Esophagus squamous epithelium (tissue), 5 donors: ENCODE results near the gene ADAMTS2. TPM values are rescaled to one million over a fixed set of nuclear protein-coding genes. Genes with fewer than 3 reads are reported as not detected.

ENCODE experiments used
- DNase-seq: peaks from one replicate; lab custom pipeline; 2025; lab: John Stamatoyannopoulos, UW
- H3K27ac ChIP-seq, 4 donors: fragments of 200-600 bp; sonication (generic); one replicate each; pipeline ENCODE4 v1.5.1; 2016 to 2019; ENCODE audit warnings: mild to moderate bottlenecking in 1 of 4
- H3K27me3 ChIP-seq, 4 donors: fragments of 200-600 bp; sonication (generic); 1 replicate in 3 of 4; 2 replicates in 1 of 4; pipeline versions ENCODE4 v1.5.1 to v1.6.0; 2017 to 2021; ENCODE audit warnings: antibody characterized with exemption in 1 of 4
- H3K36me3 ChIP-seq, 3 donors: fragments of 200-600 bp; sonication (generic); one replicate each; pipeline ENCODE4 v1.5.1; 2016 to 2019
- H3K4me1 ChIP-seq, 3 donors: fragments of 200-600 bp; sonication (generic); one replicate each; pipeline ENCODE4 v1.5.1; 2017 to 2019
- H3K4me3 ChIP-seq, 4 donors: fragments of 200-600 bp; sonication (generic); 1 replicate in 3 of 4; 2 replicates in 1 of 4; pipeline ENCODE4 v1.5.1; 2016 to 2019; ENCODE audit warnings: mild to moderate bottlenecking in 2 of 4, moderate library complexity in 1 of 4
- H3K9me3 ChIP-seq, 3 donors: fragments of 200-600 bp; sonication (generic); one replicate each; pipeline ENCODE4 v1.5.1; 2016 to 2019
- CTCF ChIP-seq, 6 experiments: fragments of 450-650 bp in 4 of 6; fragments of 200-600 bp in 2 of 6; sonication (generic) in 2 of 6; IDR thresholded peaks; one replicate each; pipeline ENCODE4 v1.5.1; 2016 to 2019; ENCODE audit warnings: antibody characterized with exemption in 6 of 6, mild to moderate bottlenecking in 4 of 6, moderate library complexity in 4 of 6
- POLR2A ChIP-seq, 4 donors: fragments of 450-650 bp; IDR thresholded peaks; one replicate each; pipeline ENCODE4 v1.6.1; 2017; ENCODE audit warnings: antibody characterized with exemption in 4 of 4, mild to moderate bottlenecking in 4 of 4, moderate library complexity in 3 of 4
- WGBS, 2 donors: methylation state at CpG; one replicate each; pipeline ENCODE4 v1.1.5; 2018; 5-methylcytosine and 5-hydroxymethylcytosine counted together
- intact Hi-C: fragments of 100-400 bp; cut with DNase I; formaldehyde crosslinking; loops from one replicate; pipeline ENCODE4 v1.15.0; 2022
- total RNA-seq, 4 donors: library from RNA; depleted of rRNA; stranded (reverse); fragments of >200 nt; gene quantifications; one replicate each; pipeline ENCODE4 v1.1.0, GENCODE V29; 2016
- donor health status: DM: yes; HTN: yes; CAD: no.

ADAMTS2 gene
- total RNA-seq, 4 donors from 2014 or later, result 1.3 to 10.3 (median 5.2) TPM

- intact Hi-C loops, result no loop called here
- peaks cover 0 to 45% (median 3%) of the 10 kb centered on the region in 4 donors for H3K27me3 ChIP-seq
Measured at GRCh38 chr5:179340465-179340864, 4.8 kb downstream of the ADAMTS2 start.

GRCh38 chr5:179339996-179340395 lies 5.3 kb downstream of the ADAMTS2 start:
- H3K36me3 ChIP-seq, result no peaks in the 10 kb centered on the region
- 76 to 93% methylated on average over 2 to 4 of the region's 10 CpGs for WGBS, 2 donors
- intact Hi-C loops, result no loop called here

More at GRCh38 chr5:179340465-179340864, 4.8 kb downstream of the ADAMTS2 start:
- TF ChIP-seq CTCF (IDR thresholded peaks at IDR 0.05) (no peak), POLR2A (IDR thresholded peaks at IDR 0.05) (no peak)
- Histone ChIP-seq H3K4me3 (no peak overlapping the region), H3K27ac (no peak overlapping the region), H3K9me3 (no peaks in the 10 kb centered on the region), H3K4me1 (peaks cover 15 to 29% (median 16%) of the 10 kb centered on the region in 3 donors), H3K36me3 (no peaks in the 10 kb centered on the region)
- DNase-seq, result no peak
- WGBS, 2 donors, result 84 to 86% methylated on average over 8 of the region's 8 CpGs

GRCh38 chr5:179339081-179339480 lies 6.2 kb downstream of the ADAMTS2 start:
- Histone ChIP-seq H3K4me3 (no peak overlapping the region), H3K9me3 (no peaks in the 10 kb centered on the region), H3K27ac (no peak overlapping the region), H3K4me1 (peaks cover 2 to 16% (median 11%) of the 10 kb centered on the region in 3 donors), H3K27me3 (peaks cover 0 to 32% (median 1%) of the 10 kb centered on the region in 4 donors), H3K36me3 (no peaks in the 10 kb centered on the region)
- intact Hi-C loops, result no loop called here
- WGBS, 2 donors, result 25 to 96% methylated on average over 1 to 4 of the region's 5 CpGs
- TF ChIP-seq CTCF (IDR thresholded peaks at IDR 0.05) (no peak), POLR2A (IDR thresholded peaks at IDR 0.05) (no peak)
- DNase-seq, result no peak

More at GRCh38 chr5:179339996-179340395, 5.3 kb downstream of the ADAMTS2 start:
- no peaks in the 10 kb centered on the region for H3K9me3 ChIP-seq
- H3K27me3 ChIP-seq, result peaks cover 0 to 41% (median 3%) of the 10 kb centered on the region in 4 donors
- H3K27ac ChIP-seq, result no peak overlapping the region
- peaks cover 12 to 25% (median 15%) of the 10 kb centered on the region in 3 donors for H3K4me1 ChIP-seq
- no peak for DNase-seq
- no peak for TF ChIP-seq POLR2A (IDR thresholded peaks at IDR 0.05)
- no peak overlapping the region for H3K4me3 ChIP-seq

GRCh38 chr5:179337796-179338676 lies 7.2 kb downstream of the ADAMTS2 start:
- Histone ChIP-seq H3K9me3 (no peaks in the 10 kb centered on the region), H3K36me3 (no peaks in the 10 kb centered on the region), H3K27me3 (peaks cover 0 to 25% (median 0%) of the 10 kb centered on the region in 4 donors), H3K4me1 (peaks cover 0 to 5% (median 1%) of the 10 kb centered on the region in 3 donors), H3K27ac (no peak overlapping the region), H3K4me3 (no peak overlapping the region)
- TF ChIP-seq POLR2A (IDR thresholded peaks at IDR 0.05), result no peak
- no peak for TF ChIP-seq CTCF (IDR thresholded peaks at IDR 0.05)
- DNase-seq, result no peak
- WGBS, 2 donors, result 72 to 90% methylated on average over 5 to 7 of the region's 23 CpGs
- intact Hi-C loops, result no loop called here

GRCh38 chr5:179336871-179337795 lies 8.1 kb downstream of the ADAMTS2 start:
- H3K4me1 ChIP-seq, result no peaks in the 10 kb centered on the region
- no peak for DNase-seq
- 88 to 91% methylated on average over 12 to 19 of the region's 25 CpGs for WGBS, 2 donors
- no peak for TF ChIP-seq CTCF (IDR thresholded peaks at IDR 0.05)
- TF ChIP-seq POLR2A (IDR thresholded peaks at IDR 0.05), result no peak
- peaks cover 0 to 16% (median 0%) of the 10 kb centered on the region in 4 donors for H3K27me3 ChIP-seq
- no peak overlapping the region for H3K27ac ChIP-seq
- no peak overlapping the region for H3K4me3 ChIP-seq
- no peaks in the 10 kb centered on the region for H3K36me3 ChIP-seq
- intact Hi-C loops, result no loop called here
- H3K9me3 ChIP-seq, result no peaks in the 10 kb centered on the region
